Stimulated activated naive CD8-positive, alpha-beta T cell treated with anti-CD3 and anti-CD28 coated beads, Interleukin-15, Interleukin-2, amounts not matched to agents 100 ng/mL and 50 ng/mL, for 24 hours (primary cell): ENCODE data around the gene CFAP43.
"Not testable (repeated sequence)": the region's sequence is repeated elsewhere in the genome, so short reads cannot be mapped to it uniquely, and the experiment has no call there.

Experiments used
- H3K27ac Mint-ChIP-seq: one replicate; pipeline ENCODE4 v1.8.0; 2021; ENCODE audit warnings: mild to moderate bottlenecking, mixed read lengths
- H3K27me3 Mint-ChIP-seq: one replicate; pipeline ENCODE4 v1.8.0; 2021; ENCODE audit warnings: mixed read lengths
- H3K36me3 Mint-ChIP-seq: one replicate; pipeline ENCODE4 v1.8.0; 2021; ENCODE audit warnings: low read depth, mixed read lengths
- H3K4me1 Mint-ChIP-seq: one replicate; pipeline ENCODE4 v1.8.0; 2021; ENCODE audit warnings: low read depth, mixed read lengths
- H3K4me3 Mint-ChIP-seq: one replicate; pipeline ENCODE4 v1.8.0; 2021; ENCODE audit warnings: mild to moderate bottlenecking, mixed read lengths
- H3K9me3 Mint-ChIP-seq: one replicate; pipeline ENCODE4 v1.8.0; 2021; ENCODE audit warnings: mixed read lengths

CFAP43 gene

GRCh38 chr10:104260775-104261115 lies 28.6 kb upstream of the CFAP43 start:
- peak overlapping the region; percentile 93 for H3K27ac Mint-ChIP-seq
- no peaks in the 10 kb centered on the region for H3K9me3 Mint-ChIP-seq
- no peaks in the 10 kb centered on the region for H3K27me3 Mint-ChIP-seq
- H3K36me3 Mint-ChIP-seq, result peaks cover 94% of the 10 kb centered on the region
- H3K4me1 Mint-ChIP-seq, result peaks cover 99% of the 10 kb centered on the region
- H3K4me3 Mint-ChIP-seq, result peak overlapping the region; percentile 74

- Mint-ChIP-seq H3K27ac (peak overlapping the region; percentile 93), H3K4me1 (peaks cover 96% of the 10 kb centered on the region), H3K27me3 (no peaks in the 10 kb centered on the region), H3K36me3 (peaks cover 92% of the 10 kb centered on the region), H3K4me3 (peak overlapping the region; percentile 74), H3K9me3 (no peaks in the 10 kb centered on the region)
Observed at GRCh38 chr10:104259999-104260774, 28.0 kb upstream of the CFAP43 start.

GRCh38 chr10:104259456-104259855 lies 27.3 kb upstream of the CFAP43 start:
- H3K4me1 Mint-ChIP-seq, result peaks cover 90% of the 10 kb centered on the region
- peaks cover 85% of the 10 kb centered on the region for H3K36me3 Mint-ChIP-seq
- peak overlapping the region; percentile 74 for H3K4me3 Mint-ChIP-seq
- no peaks in the 10 kb centered on the region for H3K27me3 Mint-ChIP-seq
- H3K27ac Mint-ChIP-seq, result peak overlapping the region; percentile 51
- H3K9me3 Mint-ChIP-seq, result no peaks in the 10 kb centered on the region

GRCh38 chr10:104258209-104258608 lies 26.0 kb upstream of the CFAP43 start:
- Mint-ChIP-seq H3K27me3 (peaks cover under 1% of the 10 kb centered on the region), H3K27ac (no peak overlapping the region), H3K4me3 (no peak overlapping the region), H3K4me1 (peaks cover 90% of the 10 kb centered on the region), H3K9me3 (no peaks in the 10 kb centered on the region), H3K36me3 (peaks cover 74% of the 10 kb centered on the region)

- peaks cover 67% of the 10 kb centered on the region for H3K36me3 Mint-ChIP-seq
- no peaks in the 10 kb centered on the region for H3K9me3 Mint-ChIP-seq
- H3K27me3 Mint-ChIP-seq, result peaks cover 3% of the 10 kb centered on the region
- peak overlapping the region; percentile 77 for H3K27ac Mint-ChIP-seq
- H3K4me3 Mint-ChIP-seq, result peak overlapping the region; percentile 95
- H3K4me1 Mint-ChIP-seq, result peaks cover 84% of the 10 kb centered on the region
Observed at GRCh38 chr10:104257235-104257634, 25.1 kb upstream of the CFAP43 start.

GRCh38 chr10:104256335-104256961 lies 24.3 kb upstream of the CFAP43 start:
- Mint-ChIP-seq H3K4me1 (peaks cover 76% of the 10 kb centered on the region), H3K4me3 (peak overlapping the region; percentile 95), H3K27me3 (peaks cover 3% of the 10 kb centered on the region), H3K9me3 (no peaks in the 10 kb centered on the region), H3K27ac (peak overlapping the region; percentile 96), H3K36me3 (peaks cover 61% of the 10 kb centered on the region)

GRCh38 chr10:104255311-104255981 lies 23.3 kb upstream of the CFAP43 start:
- H3K4me3 Mint-ChIP-seq, result peak overlapping the region; percentile 95

GRCh38 chr10:104254493-104255310 lies 22.5 kb upstream of the CFAP43 start, which contains the start of gene GSTO1:
Gene GSTO1 (plus strand): TSS chr10:104254892. CDS start chr10:104254929, 37 bp downstream.
- Mint-ChIP-seq H3K4me1 (peaks cover 58% of the 10 kb centered on the region), H3K36me3 (peaks cover 43% of the 10 kb centered on the region), H3K4me3 (peak within 1 kb of the TSS; percentile 95)

More at GRCh38 chr10:104255311-104255981, 23.3 kb upstream of the CFAP43 start:
- Mint-ChIP-seq H3K27me3 (peaks cover 6% of the 10 kb centered on the region), H3K4me1 (peaks cover 66% of the 10 kb centered on the region), H3K9me3 (no peaks in the 10 kb centered on the region), H3K36me3 (peaks cover 51% of the 10 kb centered on the region), H3K27ac (peak overlapping the region; percentile 96)

GRCh38 chr10:104253606-104254410 lies 21.6 kb upstream of the CFAP43 start:
- Mint-ChIP-seq H3K36me3 (peaks cover 34% of the 10 kb centered on the region), H3K4me1 (peaks cover 49% of the 10 kb centered on the region), H3K27ac (peak overlapping the region; percentile 96), H3K9me3 (no peaks in the 10 kb centered on the region), H3K27me3 (peaks cover 12% of the 10 kb centered on the region), H3K4me3 (peak overlapping the region; percentile 95)

More at GRCh38 chr10:104254493-104255310, 22.5 kb upstream of the CFAP43 start, which contains the start of gene GSTO1:
- H3K27me3 Mint-ChIP-seq, result peaks cover 12% of the 10 kb centered on the region
- no peaks in the 10 kb centered on the region for H3K9me3 Mint-ChIP-seq
- peak within 1 kb of the TSS; percentile 96 for H3K27ac Mint-ChIP-seq

- H3K9me3 Mint-ChIP-seq, result no peaks in the 10 kb centered on the region
- H3K27ac Mint-ChIP-seq, result peak overlapping the region; percentile 96
- peaks cover 29% of the 10 kb centered on the region for H3K36me3 Mint-ChIP-seq
- peaks cover 12% of the 10 kb centered on the region for H3K27me3 Mint-ChIP-seq
- H3K4me1 Mint-ChIP-seq, result peaks cover 43% of the 10 kb centered on the region
- peak overlapping the region; percentile 44 for H3K4me3 Mint-ChIP-seq
Observed at GRCh38 chr10:104253106-104253505, 20.9 kb upstream of the CFAP43 start.

- Mint-ChIP-seq H3K9me3 (no peaks in the 10 kb centered on the region), H3K36me3 (peaks cover 23% of the 10 kb centered on the region), H3K4me1 (peaks cover 39% of the 10 kb centered on the region), H3K27me3 (peaks cover 12% of the 10 kb centered on the region), H3K4me3 (no peak overlapping the region), H3K27ac (no peak overlapping the region)
Observed at GRCh38 chr10:104252368-104252767, 20.2 kb upstream of the CFAP43 start.

- H3K27me3 Mint-ChIP-seq, result peaks cover 12% of the 10 kb centered on the region
- no peak overlapping the region for H3K27ac Mint-ChIP-seq
- peaks cover 39% of the 10 kb centered on the region for H3K4me1 Mint-ChIP-seq
- H3K4me3 Mint-ChIP-seq, result no peak overlapping the region
- H3K36me3 Mint-ChIP-seq, result peaks cover 14% of the 10 kb centered on the region
- no peaks in the 10 kb centered on the region for H3K9me3 Mint-ChIP-seq
Observed at GRCh38 chr10:104251443-104251842, 19.3 kb upstream of the CFAP43 start.

GRCh38 chr10:104250371-104250770 lies 18.2 kb upstream of the CFAP43 start:
- H3K27me3 Mint-ChIP-seq, result peaks cover 12% of the 10 kb centered on the region
- H3K4me1 Mint-ChIP-seq, result peaks cover 31% of the 10 kb centered on the region

GRCh38 chr10:104248931-104249330 lies 16.8 kb upstream of the CFAP43 start:
- peaks cover 24% of the 10 kb centered on the region for H3K4me1 Mint-ChIP-seq
- not testable (repeated sequence) for H3K4me3 Mint-ChIP-seq, H3K36me3 Mint-ChIP-seq, H3K9me3 Mint-ChIP-seq, H3K27ac Mint-ChIP-seq
- peaks cover 12% of the 10 kb centered on the region for H3K27me3 Mint-ChIP-seq

More at GRCh38 chr10:104250371-104250770, 18.2 kb upstream of the CFAP43 start:
- Mint-ChIP-seq H3K36me3 (peaks cover 4% of the 10 kb centered on the region), H3K9me3 (no peaks in the 10 kb centered on the region), H3K27ac (no peak overlapping the region), H3K4me3 (no peak overlapping the region)
